ENCODE measurements around the gene TMEM143. TPM values are rescaled to one million over a fixed set of nuclear protein-coding genes. Genes with fewer than 3 reads are reported as not detected.

The TMEM143 gene
- total and polyA plus RNA-seq, 3 donors from 2014 or later = 5.0 to 22.9 (median 14.1) TPM

GRCh38 chr19:48290771-48291488, 72.8 kb downstream of the TMEM143 start:
- no peaks in the 10 kb centered on the region for H3K27me3 ChIP-seq
- intact Hi-C loops (cut with DNase I; ENCODE audit: low total_unique reads) = no loop called here
- H3K27ac ChIP-seq = no peak overlapping the region
- peak overlapping the region; percentile 10 to 46 for H3K4me3 ChIP-seq
- peaks cover 7% of the 10 kb centered on the region for H3K4me1 ChIP-seq
- H3K36me3 ChIP-seq (ENCODE audit: low read depth, missing control alignments) = no peaks in the 10 kb centered on the region
- no peak for TF ChIP-seq POLR2A (IDR thresholded peaks at IDR 0.05)
- TF ChIP-seq CTCF (IDR thresholded peaks at IDR 0.05) = peak; percentile 83 to 99 (median 96)
- DNase-seq = peak; percentile 84
- 1% methylated on average over 32 to 45 of the region's 45 CpGs for WGBS, 2 donors
- no peaks in the 10 kb centered on the region for H3K9me3 ChIP-seq

- Histone ChIP-seq H3K27me3 (no peaks in the 10 kb centered on the region), H3K4me3 (peak overlapping the region in 1 of 2 donors; percentile 10), H3K36me3 (ENCODE audit: low read depth, missing control alignments) (no peaks in the 10 kb centered on the region), H3K27ac (no peak overlapping the region), H3K9me3 (no peaks in the 10 kb centered on the region), H3K4me1 (peaks cover 7% of the 10 kb centered on the region)
- TF ChIP-seq POLR2A (IDR thresholded peaks at IDR 0.05) = no peak
- TF ChIP-seq CTCF (IDR thresholded peaks at IDR 0.05) = no peak
- intact Hi-C loops (cut with DNase I; ENCODE audit: low total_unique reads) = no loop called here
- 3 to 10% methylated on average over 8 to 10 of the region's 10 CpGs for WGBS, 2 donors
- no peak for DNase-seq
Observed at GRCh38 chr19:48290401-48290770, 73.4 kb downstream of the TMEM143 start.

GRCh38 chr19:48287748-48288147, 76.0 kb downstream of the TMEM143 start:
- Histone ChIP-seq H3K4me1 (peaks cover 7% of the 10 kb centered on the region), H3K9me3 (no peaks in the 10 kb centered on the region), H3K27ac (no peak overlapping the region), H3K4me3 (no peak overlapping the region), H3K36me3 (ENCODE audit: low read depth, missing control alignments) (no peaks in the 10 kb centered on the region), H3K27me3 (no peaks in the 10 kb centered on the region)
- intact Hi-C loops (cut with DNase I; ENCODE audit: low total_unique reads) = no loop called here
- 97 to 98% methylated on average over 3 of the region's 3 CpGs for WGBS, 2 donors
- no peak for DNase-seq
- TF ChIP-seq POLR2A (IDR thresholded peaks at IDR 0.05) = no peak

- Histone ChIP-seq H3K9me3 (no peaks in the 10 kb centered on the region), H3K27ac (no peak overlapping the region), H3K4me1 (no peaks in the 10 kb centered on the region), H3K27me3 (no peaks in the 10 kb centered on the region), H3K4me3 (no peak overlapping the region), H3K36me3 (ENCODE audit: low read depth, missing control alignments) (no peaks in the 10 kb centered on the region)
- no peak for TF ChIP-seq CTCF (IDR thresholded peaks at IDR 0.05)
- TF ChIP-seq POLR2A (IDR thresholded peaks at IDR 0.05) = no peak
- intact Hi-C loops (cut with DNase I; ENCODE audit: low total_unique reads) = no loop called here
- DNase-seq = no peak
- WGBS, 2 donors = 78 to 80% methylated on average over 4 of the region's 4 CpGs
Observed at GRCh38 chr19:48284896-48285295, 78.8 kb downstream of the TMEM143 start.

- H3K4me1 ChIP-seq = no peaks in the 10 kb centered on the region
- no peak for TF ChIP-seq POLR2A (IDR thresholded peaks at IDR 0.05)
- TF ChIP-seq CTCF (IDR thresholded peaks at IDR 0.05) = no peak
- H3K27ac ChIP-seq = no peak overlapping the region
- WGBS, 2 donors = 92 to 98% methylated on average over 7 of the region's 7 CpGs
- H3K36me3 ChIP-seq (ENCODE audit: low read depth, missing control alignments) = no peaks in the 10 kb centered on the region
- intact Hi-C loops (cut with DNase I; ENCODE audit: low total_unique reads) = no loop called here
- H3K9me3 ChIP-seq = no peaks in the 10 kb centered on the region
- no peak for DNase-seq
- H3K4me3 ChIP-seq = no peak overlapping the region
- no peaks in the 10 kb centered on the region for H3K27me3 ChIP-seq
Observed at GRCh38 chr19:48283908-48284307, 79.8 kb downstream of the TMEM143 start.

Other genes with a start within 250 kb of the TMEM143 start
- 10 to 100 TPM; 69.7 to 73.3 TPM for gene LIG1, start 193.6 kb downstream of the TMEM143 start, total RNA-seq
- gene LIG1, start 193.6 kb downstream of the TMEM143 start, polyA plus RNA-seq (ENCODE audit: insufficient read depth, low read depth, low replicate concordance) = 51.9 TPM
- gene ZSWIM9, start 193.3 kb downstream of the TMEM143 start, total RNA-seq = 1 to 10 TPM; 5.8 to 7.2 TPM
- gene ZSWIM9, start 193.3 kb downstream of the TMEM143 start, polyA plus RNA-seq (ENCODE audit: insufficient read depth, low read depth, low replicate concordance) = 5.1 TPM
- gene CARD8, start 108.0 kb downstream of the TMEM143 start, total RNA-seq = 10 to 100 TPM; 45.4 to 68.4 TPM
- gene CARD8, start 108.0 kb downstream of the TMEM143 start, polyA plus RNA-seq (ENCODE audit: insufficient read depth, low read depth, low replicate concordance) = 53.9 TPM
- gene ZNF114, start 93.9 kb downstream of the TMEM143 start, total RNA-seq = 1 to 10 TPM; 2.4 to 3.9 TPM
- gene ZNF114, start 93.9 kb downstream of the TMEM143 start, polyA plus RNA-seq (ENCODE audit: insufficient read depth, low read depth, low replicate concordance) = 0.22 TPM
- gene EMP3, start 38.4 kb downstream of the TMEM143 start, total RNA-seq = 10 to 100 TPM; 28.6 to 31.3 TPM
- gene EMP3, start 38.4 kb downstream of the TMEM143 start, polyA plus RNA-seq (ENCODE audit: insufficient read depth, low read depth, low replicate concordance) = 88.3 TPM
- 10 to 100 TPM; 21.8 to 26.1 TPM for gene SYNGR4, start 427 bp upstream of the TMEM143 start, total RNA-seq
- gene SYNGR4, start 427 bp upstream of the TMEM143 start, polyA plus RNA-seq (ENCODE audit: insufficient read depth, low read depth, low replicate concordance) = 112 TPM
- gene KDELR1, start 27.6 kb upstream of the TMEM143 start, total RNA-seq = 100 to 1,000 TPM; 149 to 155 TPM
- 187 TPM for gene KDELR1, start 27.6 kb upstream of the TMEM143 start, polyA plus RNA-seq (ENCODE audit: insufficient read depth, low read depth, low replicate concordance)
- gene GRIN2D, start 29.7 kb upstream of the TMEM143 start, total RNA-seq = 1 to 10 TPM; 2.4 to 2.7 TPM
- gene GRIN2D, start 29.7 kb upstream of the TMEM143 start, polyA plus RNA-seq (ENCODE audit: insufficient read depth, low read depth, low replicate concordance) = 1.4 TPM
- 10 to 100 TPM; 32.8 to 35.2 TPM for gene GRWD1, start 82.0 kb upstream of the TMEM143 start, total RNA-seq
- 17.8 TPM for gene GRWD1, start 82.0 kb upstream of the TMEM143 start, polyA plus RNA-seq (ENCODE audit: insufficient read depth, low read depth, low replicate concordance)
- 1 to 10 TPM; 1.6 to 2.2 TPM for gene KCNJ14, start 91.6 kb upstream of the TMEM143 start, total RNA-seq
- 0.66 TPM for gene KCNJ14, start 91.6 kb upstream of the TMEM143 start, polyA plus RNA-seq (ENCODE audit: insufficient read depth, low read depth, low replicate concordance)
- 100 to 1,000 TPM in 1 of 2 donors, 10 to 100 TPM in 1; 92.7 to 123 TPM for gene CYTH2, start 105.4 kb upstream of the TMEM143 start, total RNA-seq
- gene CYTH2, start 105.4 kb upstream of the TMEM143 start, polyA plus RNA-seq (ENCODE audit: insufficient read depth, low read depth, low replicate concordance) = 132 TPM
- 1 to 10 TPM in 1 of 2 donors, under 1 TPM in 1; 0.62 to 1.7 TPM for gene LMTK3, start 147.9 kb upstream of the TMEM143 start, total RNA-seq
- 0.96 TPM for gene LMTK3, start 147.9 kb upstream of the TMEM143 start, polyA plus RNA-seq (ENCODE audit: insufficient read depth, low read depth, low replicate concordance)
- gene SULT2B1, start 188.2 kb upstream of the TMEM143 start, total RNA-seq = 1 to 10 TPM; 1.1 to 1.4 TPM
- 1.0 TPM for gene SULT2B1, start 188.2 kb upstream of the TMEM143 start, polyA plus RNA-seq (ENCODE audit: insufficient read depth, low read depth, low replicate concordance)
- gene SPACA4, start 242.8 kb upstream of the TMEM143 start, total RNA-seq = 100 to 1,000 TPM in 1 of 2 donors, 10 to 100 TPM in 1; 72.6 to 147 TPM
- gene SPACA4, start 242.8 kb upstream of the TMEM143 start, polyA plus RNA-seq (ENCODE audit: insufficient read depth, low read depth, low replicate concordance) = 145 TPM